Suppressor macrophage treated with lipopolysaccharide for 1 hour (primary cell): ENCODE measurements around the gene TSPAN5.
"Not testable (repeated sequence)": the region's sequence is repeated elsewhere in the genome, so short reads cannot be mapped to it uniquely, and the experiment has no call there.

Experiments used
- DNase-seq, 3 donors: peaks; one replicate each; pipeline ENCODE4 v3.0.0-alpha.2; 2020 to 2022

The TSPAN5 gene

DNA sequence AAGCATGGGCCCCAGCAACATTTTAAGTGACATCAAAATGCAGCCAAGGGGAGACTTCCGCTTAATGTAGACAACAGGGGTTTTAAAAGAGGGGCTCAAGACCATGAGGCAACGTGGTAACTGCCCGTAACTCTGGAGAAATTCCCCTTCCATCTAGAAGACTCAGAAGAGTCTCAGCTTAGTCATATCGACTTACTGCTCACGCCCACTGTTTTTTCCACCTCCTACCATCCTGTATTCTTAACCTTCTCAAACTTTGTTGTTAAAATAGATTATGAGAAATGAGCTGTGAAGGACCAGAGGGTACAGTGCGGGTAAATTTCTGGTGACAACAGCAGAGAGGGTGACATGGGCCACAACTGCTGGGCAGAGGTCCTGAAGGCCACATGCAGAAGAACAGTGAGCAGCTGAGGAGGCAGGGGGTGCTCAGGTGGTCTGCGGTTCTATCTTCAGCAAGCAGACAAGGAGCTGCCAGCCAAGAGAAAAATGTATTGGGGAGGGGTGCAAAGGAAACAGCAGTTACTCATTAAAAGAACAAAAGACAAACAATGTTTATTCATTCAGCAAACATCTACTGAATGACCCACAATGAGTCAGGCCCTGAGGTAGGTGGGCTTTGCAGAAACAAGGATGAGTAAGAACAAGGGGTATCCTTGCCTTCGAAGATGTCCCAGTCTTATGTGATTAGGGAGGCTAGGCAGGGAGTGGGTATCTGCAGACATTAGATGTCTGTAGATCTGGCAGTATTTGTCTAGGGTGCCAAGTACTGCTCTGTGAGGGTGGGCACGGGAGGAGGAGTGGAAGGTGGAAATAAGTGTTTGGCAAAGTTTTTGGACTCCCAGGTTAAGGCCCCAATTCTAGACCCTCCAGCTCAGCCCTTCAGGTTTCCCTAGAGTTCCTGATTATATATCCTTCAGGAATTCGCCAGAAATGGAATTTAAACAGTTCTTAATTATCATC, 175.3 kb downstream of the TSPAN5 start:
- peak in 2 of 3 donors; percentile 8 to 27 for DNase-seq

DNA sequence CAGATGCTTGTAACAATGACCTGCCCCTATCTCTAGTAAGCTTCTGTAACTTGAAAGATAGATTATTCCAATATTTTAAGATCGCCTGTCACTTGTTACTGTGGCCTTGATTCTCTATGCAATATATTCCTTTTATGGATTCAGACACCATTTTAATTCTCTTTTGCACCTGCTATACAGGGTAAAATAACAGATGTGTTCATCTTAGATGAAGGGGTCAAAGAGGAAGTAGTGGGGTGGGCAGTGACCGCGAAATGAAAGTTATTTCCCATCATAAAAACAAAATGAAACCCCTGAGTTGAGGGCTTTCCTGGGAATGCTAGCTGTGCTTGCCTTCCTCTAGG, 175.9 kb downstream of the TSPAN5 start:
- no peak for DNase-seq

DNA sequence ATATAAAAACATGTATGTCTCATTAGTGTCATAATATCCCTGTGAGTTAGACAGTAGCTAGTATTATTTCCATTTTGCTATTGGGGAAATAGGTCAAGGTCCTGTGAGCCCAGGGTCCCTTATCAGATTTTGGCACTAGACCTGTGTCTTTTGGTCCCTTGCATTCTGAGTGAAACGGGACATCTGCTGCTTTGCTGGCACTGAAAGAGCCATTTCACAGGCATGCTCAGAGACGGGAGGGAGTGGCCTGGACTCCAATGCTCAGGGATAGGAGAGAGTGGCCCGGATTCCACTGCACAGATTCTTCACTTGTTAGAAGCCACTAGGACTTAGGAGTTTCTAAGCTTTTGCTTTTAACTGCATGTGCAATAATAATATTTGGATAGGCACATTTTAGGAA, 177.2 kb downstream of the TSPAN5 start:
- no peak for DNase-seq

DNA sequence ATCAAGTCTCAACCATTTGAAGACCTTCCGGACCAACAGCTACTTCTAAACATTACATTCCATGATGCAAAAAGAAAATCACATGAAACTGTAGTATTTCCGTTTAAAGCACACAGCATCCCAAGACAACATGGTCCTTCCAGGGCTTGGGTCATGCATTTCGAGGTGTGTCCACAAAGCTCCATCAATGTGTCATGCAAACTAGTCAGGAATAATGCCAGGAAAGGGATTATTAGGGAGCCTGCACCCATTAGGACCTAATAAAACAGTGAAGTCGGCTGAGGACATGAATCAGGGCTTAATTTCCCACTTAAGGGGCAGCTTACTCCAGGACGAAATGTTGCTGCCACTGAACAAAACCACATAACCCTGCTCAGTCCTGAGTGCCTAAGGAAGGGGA, 177.9 kb downstream of the TSPAN5 start:
- DNase-seq, result no peak

DNA sequence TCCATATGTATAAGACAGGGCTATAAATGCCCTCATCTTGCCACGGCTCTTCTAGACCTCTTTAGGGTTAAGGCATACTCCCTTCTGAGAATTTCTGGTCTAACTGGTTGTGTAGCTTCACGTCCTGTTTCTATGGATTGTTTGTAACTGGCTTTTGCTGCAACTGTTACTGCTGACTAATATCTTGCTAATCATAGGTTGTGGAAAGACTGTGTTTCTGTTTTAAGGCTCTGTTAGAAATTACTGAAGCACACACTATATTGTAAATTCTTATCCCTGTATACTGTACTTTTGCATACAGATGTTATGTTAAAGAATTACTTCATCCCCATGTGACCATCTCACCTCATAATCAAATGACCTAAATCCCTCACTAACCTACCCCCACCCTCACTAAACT, 178.8 kb downstream of the TSPAN5 start:
- not testable (repeated sequence) for DNase-seq

DNA sequence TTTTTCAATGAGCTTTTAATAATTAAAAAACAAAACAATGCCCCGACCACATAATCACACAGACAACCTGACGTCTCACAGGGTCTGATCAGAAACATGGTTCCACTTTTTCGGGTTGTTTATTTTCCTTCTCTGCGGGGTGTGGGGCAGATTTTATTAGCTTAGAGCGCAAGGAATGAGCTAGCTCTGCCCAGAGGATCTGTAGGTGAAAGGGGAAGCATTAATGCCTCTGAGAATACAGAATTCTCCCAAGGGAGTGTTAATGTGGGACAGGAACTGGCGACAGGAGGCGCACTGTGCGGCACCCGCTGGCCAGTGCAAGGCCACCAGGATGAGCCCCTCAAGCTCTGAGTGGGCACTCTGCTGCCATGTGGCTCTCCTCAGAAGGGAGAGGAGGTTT, 181.5 kb downstream of the TSPAN5 start:
- DNase-seq, result no peak

DNA sequence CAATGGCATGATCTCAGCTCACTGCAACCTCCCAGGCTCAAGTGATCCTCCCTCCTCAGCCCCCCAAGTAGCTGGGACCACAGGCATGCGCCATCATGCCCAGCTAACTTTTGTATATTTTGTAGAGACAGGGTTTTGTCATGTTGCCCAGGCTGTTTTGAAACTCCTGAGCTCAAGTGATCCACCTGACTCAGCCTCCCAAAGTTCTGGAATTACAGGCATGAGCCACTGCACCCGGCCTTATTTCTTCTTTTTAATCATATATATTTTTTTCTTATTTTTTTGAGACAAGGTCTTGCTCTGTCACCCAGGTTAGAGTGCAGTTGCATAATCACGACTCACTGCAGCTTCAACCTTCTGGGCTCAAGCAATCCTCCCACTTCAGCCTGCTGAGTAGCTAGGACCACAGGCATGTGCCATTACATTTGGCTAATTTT, 184.0 kb downstream of the TSPAN5 start:
- DNase-seq, result peak in 2 of 3 donors; percentile 32 to 34

- DNase-seq, result peak in 1 of 3 donors; percentile 14
Measured at GRCh38 chr4:98473046-98473445, 185.4 kb downstream of the TSPAN5 start.

DNA sequence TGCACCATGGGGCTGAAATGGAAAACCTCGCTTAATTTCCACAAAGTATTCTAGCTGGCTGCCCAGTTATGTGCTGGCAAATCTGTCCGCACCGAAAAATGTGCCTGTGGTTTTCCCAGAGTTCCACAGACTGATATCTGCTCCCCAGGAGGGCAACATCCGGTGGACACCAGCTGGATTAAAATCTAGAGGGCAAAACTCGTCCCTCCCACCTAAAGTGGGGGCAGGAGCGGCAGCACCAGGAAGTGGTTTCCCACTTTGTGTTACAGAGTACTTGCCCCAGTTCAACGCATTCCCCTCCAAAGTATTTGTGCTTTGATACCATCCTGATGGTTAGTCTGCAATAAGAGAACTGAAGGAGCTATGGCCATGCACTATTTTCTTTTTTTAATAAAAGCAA, 187.6 kb downstream of the TSPAN5 start:
- DNase-seq, result no peak

GRCh38 chr4:98470366-98470765, 188.0 kb downstream of the TSPAN5 start:
- DNase-seq, result no peak

- peak in 1 of 3 donors; percentile 39 for DNase-seq
Measured at GRCh38 chr4:98469771-98470170, 188.6 kb downstream of the TSPAN5 start.

DNA sequence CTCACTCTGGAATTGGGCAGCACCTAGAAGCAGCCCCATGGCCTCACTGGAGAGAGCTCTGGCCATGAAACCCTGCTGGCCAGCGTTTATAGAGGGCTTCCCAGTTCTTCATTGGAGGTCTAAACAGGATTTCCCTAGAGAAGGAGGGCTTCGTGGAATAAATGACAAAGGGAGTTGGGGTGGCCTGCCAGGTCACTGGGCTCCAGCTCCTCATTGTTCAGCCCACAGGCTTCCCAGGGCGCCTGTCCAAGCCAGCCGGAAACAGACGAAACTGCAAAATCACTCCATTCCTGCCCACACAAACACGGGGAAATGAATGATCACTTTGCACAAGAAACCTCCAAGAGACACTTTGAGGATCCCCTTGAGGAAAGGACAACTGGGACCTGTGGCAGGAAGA, 189.7 kb downstream of the TSPAN5 start:
- peak; percentile 17 to 51 (median 36) for DNase-seq

DNA sequence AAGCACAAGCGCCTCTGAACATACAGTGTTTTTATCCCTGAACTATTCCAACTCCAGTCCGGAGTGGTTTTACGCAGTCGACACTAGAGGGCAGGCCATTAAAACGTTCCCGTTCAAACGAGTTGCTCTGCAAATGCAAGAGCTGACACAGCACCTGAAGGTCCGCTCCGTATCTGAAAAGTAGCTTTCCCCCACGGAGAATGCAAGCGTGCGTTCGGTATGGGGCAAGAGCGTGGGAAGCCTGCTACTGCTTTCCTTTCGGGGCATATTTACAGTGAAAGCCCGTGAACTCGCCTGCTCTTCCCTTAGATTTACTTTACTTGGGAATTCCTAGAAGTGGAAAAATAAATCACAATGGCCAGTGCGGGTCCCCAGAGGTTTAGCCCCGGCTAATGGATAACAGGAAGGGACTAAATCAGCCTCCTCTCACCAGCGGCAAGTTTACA, 190.8 kb downstream of the TSPAN5 start:
- DNase-seq, result peak; percentile 82 to 88 (median 85)

DNA sequence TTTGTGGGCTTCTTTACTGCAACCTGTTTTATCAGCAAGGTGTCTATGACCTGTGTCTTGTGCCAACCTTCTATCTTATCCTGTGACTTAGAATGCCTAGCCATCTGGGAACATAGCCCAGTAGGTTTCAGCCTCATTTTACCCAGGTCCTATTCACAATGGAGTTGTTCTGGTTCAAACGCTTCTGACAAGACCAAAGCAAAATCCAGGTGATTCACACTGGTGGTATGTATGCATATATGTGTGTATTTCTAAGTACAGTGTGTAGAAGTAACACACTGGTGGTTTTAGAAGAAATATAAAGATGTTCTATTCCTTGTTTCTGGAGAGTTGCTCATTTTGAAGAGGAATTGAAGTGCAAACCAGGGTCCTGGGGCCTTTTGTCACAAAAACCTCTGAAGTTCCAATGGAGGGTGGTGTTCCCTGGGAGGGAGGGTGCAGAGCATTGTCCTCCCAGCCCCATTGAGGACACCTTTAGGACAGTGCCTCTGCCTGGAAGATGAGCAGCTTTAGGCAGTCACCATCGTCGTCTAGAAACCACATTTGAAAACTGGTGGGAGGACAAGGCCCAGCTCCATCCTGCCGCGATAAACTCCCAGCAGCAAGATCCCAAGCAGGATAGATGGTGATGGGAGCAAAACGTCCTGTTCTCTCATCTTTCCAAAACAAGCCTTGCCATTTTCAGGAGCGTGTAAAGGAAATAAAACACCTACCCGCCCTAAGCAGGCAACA, 191.4 kb downstream of the TSPAN5 start:
- DNase-seq, result no peak

GRCh38 chr4:98462487-98462886, 195.9 kb downstream of the TSPAN5 start:
- DNase-seq, result no peak

- DNase-seq, result not testable (repeated sequence)
Measured at GRCh38 chr4:98461121-98461865, 197.1 kb downstream of the TSPAN5 start.

DNA sequence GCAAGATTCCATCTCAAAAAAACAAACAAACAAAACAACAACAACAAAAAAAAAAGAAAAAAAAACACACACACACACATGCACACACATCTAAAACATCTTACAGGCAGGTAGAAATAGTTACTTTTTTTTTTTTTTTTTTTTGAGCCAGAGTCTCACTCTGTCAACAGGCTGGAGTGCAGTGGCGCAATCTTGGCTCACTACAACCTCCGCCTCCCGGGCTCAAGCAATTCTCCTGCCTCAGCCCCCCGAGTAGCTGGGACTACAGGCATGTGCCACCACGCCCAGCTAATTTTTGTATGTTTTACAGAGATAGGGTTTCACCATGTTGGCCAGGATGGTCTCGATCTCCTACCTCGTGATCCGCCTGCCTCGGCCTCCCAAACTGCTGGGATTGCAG, 201.0 kb downstream of the TSPAN5 start:
- DNase-seq, result not testable (repeated sequence)

DNA sequence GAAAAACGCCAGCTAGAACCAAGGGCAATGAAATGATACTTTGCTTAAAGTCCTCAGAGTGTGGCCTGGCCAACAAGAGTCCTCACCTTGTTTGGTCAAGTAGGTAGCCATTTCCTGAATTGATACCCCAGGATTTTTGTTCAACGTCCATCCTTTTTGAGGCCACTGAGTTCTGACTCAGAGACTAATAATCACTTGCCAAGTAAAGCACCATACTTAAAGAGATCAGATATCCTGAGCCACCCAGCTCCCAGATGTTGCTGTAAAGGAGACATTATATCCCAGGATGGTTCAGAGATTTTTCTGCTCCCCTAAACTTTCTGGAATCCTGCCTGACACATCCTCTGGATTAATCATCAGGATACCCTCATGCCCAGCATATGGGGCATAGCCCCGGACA, 206.3 kb downstream of the TSPAN5 start:
- DNase-seq, result no peak

DNA sequence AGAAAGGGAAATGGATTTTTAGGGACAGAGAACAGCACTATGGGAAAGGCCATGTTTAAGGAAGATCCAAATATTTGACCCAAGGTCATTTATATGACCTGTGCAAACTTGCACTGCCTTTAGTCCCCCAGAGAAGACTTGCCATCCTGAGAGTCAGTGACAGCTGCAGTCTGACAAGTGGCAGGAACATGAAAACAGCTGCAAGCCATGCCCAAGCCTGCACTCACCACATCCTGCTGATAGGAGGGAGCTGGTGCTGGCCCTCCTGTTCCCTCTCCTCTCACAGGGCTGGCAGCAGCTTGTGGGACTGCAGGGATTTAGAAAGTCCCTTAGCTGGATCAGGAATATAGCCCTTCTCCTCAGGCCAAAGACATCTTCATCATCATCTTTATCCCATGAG, 209.5 kb downstream of the TSPAN5 start:
- DNase-seq, result no peak

- DNase-seq, result no peak
Measured at GRCh38 chr4:98447648-98448047, 210.8 kb downstream of the TSPAN5 start.

GRCh38 chr4:98446499-98447375, 211.7 kb downstream of the TSPAN5 start:
- peak; percentile 54 to 63 (median 58) for DNase-seq

DNA sequence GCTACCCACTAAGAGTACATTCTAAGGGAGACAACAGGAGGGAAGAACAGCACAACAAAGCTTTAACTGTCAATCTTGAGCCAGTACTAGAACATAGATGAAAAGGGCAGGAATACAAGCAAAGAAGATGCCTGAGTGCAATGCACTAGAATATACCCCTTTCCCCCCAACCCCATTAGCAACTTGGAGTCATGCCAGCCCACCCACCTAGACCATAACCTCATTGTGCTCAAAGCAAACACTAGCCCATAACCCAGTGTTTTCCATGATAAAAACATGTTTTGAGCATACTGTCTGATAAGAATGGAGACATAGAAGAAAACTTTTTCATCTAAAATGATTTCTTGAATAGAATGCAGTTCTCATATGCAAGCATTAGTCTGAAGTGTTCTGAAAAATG, 214.0 kb downstream of the TSPAN5 start:
- DNase-seq, result no peak
